ENCODE measurements around the gene CERKL. TPM values are rescaled to one million over a fixed set of nuclear protein-coding genes. Genes with fewer than 3 reads are reported as not detected.

Gene CERKL
- total and polyA plus RNA-seq, 2 of the 13 experiments (the other 11 are each of a cell fraction or from before 2014, with no cell fraction given): not detected

GRCh38 chr2:181677912-181678586, 21.1 kb upstream of the CERKL start (continued):
- TF ChIP-seq ZNF616 (CRISPR knock-in tag; IDR thresholded peaks at IDR 0.05; ENCODE audit: low read depth) (no peak), ZNF691 (CRISPR knock-in tag; IDR thresholded peaks at IDR 0.05; ENCODE audit: borderline replicate concordance, low read depth) (peak; percentile 90; the same call in 1 of the 2 replicates), TARDBP (CRISPR knock-in tag; IDR thresholded peaks at IDR 0.05) (peak; percentile 62; the same call in 1 of the 2 replicates), AKNA (CRISPR knock-in tag; IDR thresholded peaks at IDR 0.05; ENCODE audit: borderline replicate concordance) (peak; percentile 92), ZNF256 (CRISPR knock-in tag; conservative IDR thresholded peaks at IDR 0.05) (peak; percentile 95), KIAA2018 (CRISPR knock-in tag; IDR thresholded peaks at IDR 0.05; ENCODE audit: borderline replicate concordance) (no peak), SNAPC4 (CRISPR knock-in tag; IDR thresholded peaks at IDR 0.05) (no peak), TMF1 (CRISPR knock-in tag; IDR thresholded peaks at IDR 0.05; ENCODE audit: low read depth) (peak; percentile 81; the same call in 1 of the 2 replicates)
